RKO (cell line): ENCODE results near the gene PI4KA.

Experiments used
- DNase-seq: peaks from one replicate; pipeline ENCODE4 v3.0.0-alpha.2; 2016; ENCODE audit warnings: low spot score

The PI4KA gene

DNA sequence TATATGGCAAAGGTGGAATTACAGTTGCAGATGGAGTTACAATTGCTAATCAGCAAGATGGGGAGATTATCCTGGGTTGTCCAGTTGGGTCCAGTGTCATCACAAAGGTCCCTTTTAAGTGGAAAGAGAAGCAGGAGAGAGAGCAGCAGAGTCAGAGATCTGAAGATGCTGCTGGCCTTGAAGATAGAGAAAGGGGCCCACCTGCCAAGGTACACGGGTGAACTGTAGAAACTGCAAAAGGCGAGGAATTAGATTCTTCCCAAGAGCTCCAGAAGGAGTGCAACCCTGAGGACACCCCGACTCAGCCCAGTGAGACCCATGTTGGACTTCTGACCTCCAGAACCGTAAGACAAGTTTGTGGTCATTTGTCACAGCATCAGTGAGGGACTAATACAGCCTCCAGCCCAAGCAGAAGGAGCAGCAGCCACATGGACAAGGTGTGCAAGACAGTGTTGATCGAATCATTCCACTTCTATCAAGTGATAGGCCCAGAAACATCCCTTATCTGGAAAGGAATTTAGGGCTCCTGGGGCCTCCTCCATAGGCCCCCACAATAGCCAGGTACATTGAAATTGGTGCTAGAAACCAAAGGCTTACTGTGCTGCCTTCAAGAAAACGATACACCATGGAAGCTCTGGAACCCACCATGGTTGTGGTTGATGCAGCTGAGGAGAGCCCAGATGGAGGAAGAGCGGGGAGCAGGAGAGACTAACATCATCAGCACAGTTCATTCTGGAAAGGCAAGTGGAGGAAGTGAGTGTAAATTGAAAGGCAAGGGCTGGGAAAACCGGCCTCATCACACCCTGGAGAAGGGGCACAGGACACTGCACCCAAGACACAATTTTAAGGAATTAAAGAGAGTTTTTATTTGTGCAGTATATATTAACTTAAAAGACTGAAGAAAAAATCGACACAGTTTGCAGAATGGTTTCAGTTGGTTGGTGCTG lies 23.5 kb upstream of the PI4KA start:
- no peak for DNase-seq

DNA sequence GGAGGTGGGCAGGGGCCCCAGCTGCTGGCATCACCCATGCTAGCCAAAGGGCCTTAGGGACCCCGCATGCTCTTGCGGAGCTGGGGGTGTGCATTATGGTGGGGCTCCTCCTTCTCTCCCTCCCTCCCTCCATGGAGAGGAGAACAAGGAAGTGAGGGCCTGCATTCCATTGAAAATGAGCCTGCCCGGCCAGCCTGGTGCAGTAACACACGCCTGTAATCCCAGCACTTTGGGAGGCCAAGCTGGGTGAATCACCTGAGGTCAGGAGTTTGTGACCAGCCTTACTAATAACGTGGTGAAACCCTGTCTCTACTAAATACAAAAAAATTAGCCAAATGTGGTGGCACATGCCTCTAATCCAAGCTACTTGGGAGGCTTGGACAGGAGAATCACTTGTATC lies 22.6 kb upstream of the PI4KA start:
- no peak for DNase-seq

DNA sequence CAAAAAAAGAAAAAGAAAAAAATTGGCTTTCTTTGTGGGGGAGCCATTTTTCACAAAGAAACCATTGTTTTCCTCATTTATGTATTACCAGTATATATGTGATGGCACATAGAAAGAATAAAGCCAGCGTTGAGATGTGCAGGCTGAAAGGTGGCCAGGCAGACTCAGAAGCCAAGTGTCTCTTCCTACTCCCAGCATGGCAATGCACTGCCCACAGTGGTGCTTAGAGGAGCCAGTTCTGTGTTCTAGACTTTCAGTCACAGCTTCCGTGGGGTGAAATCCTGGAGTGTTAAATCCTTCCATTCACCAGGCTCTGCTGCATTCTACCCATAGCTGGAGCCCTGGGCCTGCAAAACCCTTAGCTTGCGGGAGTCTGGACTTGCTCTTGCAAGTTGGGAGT lies 19.1 kb upstream of the PI4KA start:
- DNase-seq, result no peak

DNA sequence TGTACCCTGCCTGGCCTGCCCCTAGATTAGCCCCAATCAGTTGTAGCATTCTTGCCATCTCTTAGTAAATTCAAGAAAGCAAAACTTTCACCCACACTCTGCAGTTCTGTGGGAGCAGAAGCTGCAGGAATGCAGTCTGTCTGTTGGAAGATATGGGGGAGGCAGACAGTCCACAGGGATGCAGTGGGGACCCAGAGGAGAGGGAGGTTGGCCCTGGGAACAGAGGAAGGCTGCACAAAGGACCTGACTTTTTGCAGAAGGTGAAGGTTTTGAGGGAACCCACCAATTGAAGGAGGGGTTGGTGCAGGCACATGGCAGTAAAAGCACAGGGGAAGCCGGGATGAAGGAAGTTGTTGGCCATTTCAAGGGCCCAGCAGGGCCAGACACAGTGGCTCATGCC lies 16.7 kb upstream of the PI4KA start:
- DNase-seq, result no peak

DNA sequence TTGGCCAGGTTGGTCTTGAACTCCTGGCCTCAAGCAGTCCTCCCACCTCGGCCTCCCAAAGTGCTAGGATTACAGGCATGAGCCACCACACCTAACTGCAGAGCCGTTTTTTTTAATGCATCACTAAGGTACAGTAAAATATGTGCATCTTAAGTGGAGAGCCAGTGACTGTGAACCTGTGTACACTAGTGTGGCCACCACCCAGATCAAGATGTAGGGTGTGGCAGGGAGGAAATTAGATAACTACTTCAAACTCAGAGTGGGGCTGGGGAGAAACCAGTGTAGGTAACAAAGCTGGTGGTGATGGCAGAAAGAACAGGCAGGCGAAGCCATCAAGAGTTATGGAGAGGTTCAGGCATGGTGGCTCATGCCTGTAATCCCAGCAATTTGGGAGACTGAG lies 14.6 kb upstream of the PI4KA start:
- DNase-seq, result no peak

DNA sequence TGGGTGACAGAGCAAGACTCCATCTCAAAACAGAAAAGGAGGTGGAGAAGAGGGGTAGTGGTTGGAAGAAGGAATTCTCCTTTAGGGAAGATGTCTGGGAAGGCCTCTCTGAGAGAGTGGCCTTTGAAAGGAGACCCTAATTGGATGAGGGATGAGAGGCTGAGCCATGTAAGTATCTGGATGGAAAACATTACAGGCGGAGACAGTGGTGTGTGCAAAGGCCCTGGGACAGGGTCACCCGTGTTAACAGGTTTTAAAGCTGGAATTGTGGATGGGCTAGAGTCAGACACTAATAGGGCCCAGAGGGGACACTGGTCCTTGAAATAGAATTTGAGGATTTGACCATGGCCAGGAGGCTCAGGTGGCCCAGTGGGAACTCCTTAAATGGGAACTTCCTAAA lies 10.6 kb upstream of the PI4KA start:
- no peak for DNase-seq

DNA sequence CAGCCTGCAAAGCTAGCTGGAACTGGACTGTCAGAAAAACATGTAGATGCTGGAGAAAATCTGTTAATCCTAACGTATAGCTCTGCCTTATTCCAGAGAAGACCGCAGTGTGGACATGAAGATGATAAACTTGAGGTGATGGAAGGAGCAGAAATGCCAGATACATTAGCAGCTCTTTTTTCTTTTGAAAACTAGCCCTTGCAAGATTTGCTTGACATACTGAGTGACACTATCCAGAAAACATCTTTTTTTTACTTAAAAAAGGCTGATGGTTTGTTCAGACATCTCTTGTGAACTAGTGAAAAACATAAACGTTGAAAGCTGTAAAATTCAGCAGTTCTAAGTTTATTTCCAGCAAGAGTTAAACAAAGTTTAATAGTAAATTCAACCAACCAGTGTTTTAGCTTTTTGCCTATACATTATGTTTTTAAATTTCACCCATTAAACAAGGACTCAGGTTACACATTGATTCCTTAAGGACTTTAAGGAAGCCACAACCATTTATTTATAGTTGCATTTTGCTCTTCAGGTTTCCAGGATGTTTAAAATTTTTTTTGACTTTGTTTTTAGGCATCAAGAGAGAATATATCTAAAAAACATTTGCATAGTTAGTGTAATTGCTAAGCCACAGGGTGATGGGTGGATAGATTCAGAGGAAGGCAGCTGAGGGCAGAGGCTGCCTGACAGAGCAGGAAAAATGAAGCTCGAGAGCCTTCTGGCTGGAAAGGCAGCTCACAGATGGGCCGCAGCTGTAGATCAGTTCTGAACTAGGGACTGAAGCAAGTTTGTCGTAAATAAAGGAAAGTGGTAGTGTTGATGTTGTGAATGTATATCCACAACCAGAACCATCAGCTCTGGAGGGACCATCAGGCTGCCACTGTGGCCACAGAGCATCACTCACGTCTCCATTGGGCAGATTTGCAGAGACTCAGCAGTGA lies 9.7 kb upstream of the PI4KA start:
- no peak for DNase-seq

DNA sequence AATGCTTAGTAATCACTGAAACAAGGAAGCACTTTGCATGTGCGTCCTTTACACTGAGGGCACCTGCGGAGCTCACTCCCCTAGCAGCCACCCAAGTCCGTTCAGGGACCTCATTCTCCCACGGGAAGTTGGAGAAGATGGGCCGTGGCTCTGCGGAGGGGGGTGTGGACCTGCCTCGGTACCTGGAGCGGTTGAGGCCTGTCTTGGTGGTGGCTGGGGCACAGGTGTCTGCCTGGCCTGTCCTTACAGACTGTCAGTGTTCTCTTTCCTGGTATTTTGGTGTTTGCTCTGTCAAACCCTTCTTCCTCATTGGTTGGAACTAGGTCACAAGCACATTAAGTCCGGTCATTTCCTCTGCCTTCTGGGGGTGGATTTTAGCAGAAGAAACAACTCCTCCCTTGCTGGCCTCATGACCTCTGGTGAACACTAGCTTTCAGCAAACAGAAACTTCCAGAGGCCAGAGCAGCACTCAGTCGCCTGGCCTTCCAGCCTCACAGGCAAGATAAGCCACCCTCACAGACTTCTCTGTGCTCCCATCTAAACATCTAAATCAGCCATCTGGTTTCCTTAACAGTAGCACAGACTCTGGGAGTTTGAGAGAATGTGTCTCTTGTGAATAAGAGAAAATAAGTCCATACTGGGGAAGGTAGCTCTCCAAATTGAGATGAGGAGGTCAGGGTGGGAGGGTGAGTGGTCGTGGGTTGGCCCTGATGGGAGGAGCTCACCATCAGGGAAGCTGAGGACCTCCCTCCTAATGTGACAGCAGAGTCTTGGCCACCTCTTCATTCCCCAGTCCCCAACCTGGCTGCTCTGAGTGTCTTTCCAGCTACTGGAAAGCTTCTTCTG lies 8.8 kb upstream of the PI4KA start:
- no peak for DNase-seq

DNA sequence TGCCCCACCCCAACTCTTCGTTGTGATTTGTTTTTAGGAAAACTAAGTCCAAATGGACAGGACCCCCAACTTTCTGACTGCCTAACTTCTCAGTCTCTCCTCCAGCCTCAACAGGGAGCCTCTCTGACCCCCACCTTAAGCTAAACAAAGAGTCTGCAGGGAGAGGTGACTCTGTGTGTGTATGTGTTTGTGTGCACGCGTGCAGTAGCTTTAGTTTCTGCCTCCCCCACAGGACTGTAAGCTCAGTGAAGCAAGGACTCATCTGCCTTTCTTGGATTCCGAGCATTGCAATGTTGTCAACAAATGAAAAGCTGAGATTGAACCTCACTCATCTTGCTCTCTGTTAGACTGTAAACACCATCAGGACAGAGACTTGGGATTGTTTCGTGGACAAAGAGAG lies 8.1 kb upstream of the PI4KA start:
- no peak for DNase-seq

DNA sequence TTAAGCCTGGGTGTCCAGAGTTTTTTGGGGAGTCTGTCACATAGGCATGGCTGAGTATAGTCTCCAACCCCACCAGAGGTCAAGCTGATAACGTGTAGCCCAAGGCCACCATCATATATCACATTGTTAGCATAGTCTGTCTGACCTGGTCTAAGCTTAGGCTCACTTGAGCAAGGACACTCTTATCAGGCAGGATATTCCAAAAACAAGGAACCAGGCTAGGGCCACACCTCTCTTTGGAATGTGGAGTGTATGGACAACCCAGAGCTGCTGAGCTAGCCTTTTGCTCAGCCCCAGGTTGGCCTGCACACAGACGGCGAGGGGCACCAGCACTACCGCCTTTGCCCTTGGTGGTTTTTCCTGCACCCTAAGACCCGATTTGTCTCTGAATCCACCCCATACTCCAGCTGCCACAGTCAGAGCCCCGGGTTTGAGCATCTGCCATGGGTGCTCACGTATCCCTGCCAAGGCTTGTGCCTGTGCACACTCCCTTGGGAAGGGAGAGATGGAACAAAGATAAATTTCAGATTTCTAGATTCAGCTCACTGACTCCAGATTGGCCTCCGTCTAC lies 7.3 kb upstream of the PI4KA start:
- no peak for DNase-seq

DNA sequence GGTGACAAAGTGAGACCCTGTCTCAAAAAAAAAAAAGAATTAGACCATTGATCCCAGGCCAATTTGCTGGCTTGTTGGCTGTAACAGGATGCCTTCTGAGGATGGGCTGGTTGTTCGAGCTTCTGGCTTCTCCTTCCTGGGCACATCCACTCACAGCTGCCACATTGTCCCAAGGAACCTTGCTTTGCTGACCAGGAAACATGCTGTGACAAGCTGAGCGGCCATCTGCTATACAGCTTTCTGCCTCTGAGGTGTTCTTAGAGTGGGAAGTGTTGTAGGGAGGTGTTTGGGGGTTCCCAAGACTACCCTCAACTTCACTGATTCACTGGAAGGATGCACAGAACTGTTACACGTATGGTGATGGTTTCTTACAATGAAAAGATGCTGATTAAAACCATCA lies 6.7 kb upstream of the PI4KA start:
- DNase-seq, result no peak

DNA sequence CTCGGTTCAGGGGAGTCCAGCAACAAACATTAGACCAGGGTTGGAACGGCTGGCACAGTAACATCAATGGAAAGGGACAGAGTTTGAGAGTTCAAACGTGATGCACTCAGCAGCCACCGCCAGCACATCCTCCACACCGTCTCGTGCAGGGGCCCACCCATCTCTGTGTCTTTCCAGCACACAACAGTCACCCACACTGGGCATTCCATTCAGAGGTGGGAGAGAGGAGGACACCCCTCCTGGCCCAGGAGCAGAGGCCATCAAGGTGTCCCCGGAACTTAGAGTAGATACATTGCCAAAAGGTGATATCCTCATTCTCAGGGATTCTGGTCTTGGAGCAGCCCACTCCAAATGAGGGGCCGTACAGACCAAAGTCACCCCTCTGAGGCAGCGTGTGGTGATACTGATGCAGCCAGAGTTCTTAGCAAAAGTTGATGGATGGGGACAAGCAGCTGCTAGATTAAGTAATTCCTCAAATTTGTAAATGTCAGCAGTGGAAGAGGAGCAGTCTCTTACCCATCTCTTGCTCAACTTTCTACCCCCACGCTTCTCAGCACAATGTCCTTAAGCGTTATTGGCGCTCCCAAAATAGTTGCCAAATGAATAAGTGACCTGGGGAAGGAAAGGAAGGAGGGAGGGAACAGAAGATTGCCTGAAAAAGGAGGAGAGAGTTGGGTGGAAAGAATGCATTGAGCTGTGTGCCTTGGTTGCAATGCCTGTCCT lies 5.7 kb upstream of the PI4KA start:
- no peak for DNase-seq

DNA sequence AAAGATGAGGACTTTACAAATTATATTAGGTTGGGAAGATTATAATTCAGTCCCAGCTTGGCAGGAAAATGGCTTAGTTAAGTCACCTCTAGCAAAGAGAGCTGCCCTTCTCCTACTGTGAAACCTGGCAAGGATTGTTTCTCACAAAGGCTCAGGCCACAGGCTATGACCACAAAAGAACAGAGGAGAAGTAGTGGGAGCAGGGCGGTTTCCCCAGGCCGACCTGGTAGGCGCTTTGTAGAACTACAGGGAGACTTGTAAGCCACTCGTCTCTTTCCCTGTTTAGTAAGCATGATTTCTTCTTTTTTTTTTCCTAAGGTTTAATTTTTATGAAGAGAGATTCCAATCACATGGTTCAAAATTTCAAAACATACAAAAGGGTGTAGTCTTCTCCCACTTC lies 4.8 kb upstream of the PI4KA start:
- no peak for DNase-seq

DNA sequence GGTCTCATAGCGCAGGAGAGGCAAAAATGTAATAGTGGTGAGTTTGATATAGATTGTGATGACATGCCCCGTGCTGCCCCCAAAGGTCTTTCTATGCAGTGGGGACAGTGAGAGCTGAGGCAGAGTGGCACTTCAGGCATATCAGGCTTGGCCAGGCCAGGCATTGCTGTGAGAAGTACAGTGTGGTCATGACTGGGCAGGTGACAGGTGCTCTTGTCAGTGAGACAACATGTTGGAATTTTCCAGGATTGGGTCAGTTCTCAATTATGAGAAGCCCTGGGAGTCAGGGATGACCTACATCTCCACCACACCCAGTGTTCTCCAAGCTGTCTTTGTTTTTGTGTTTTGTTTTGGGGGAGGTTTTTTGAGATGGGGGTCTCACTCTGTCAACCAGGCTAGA lies 3.9 kb upstream of the PI4KA start:
- DNase-seq, result no peak

DNA sequence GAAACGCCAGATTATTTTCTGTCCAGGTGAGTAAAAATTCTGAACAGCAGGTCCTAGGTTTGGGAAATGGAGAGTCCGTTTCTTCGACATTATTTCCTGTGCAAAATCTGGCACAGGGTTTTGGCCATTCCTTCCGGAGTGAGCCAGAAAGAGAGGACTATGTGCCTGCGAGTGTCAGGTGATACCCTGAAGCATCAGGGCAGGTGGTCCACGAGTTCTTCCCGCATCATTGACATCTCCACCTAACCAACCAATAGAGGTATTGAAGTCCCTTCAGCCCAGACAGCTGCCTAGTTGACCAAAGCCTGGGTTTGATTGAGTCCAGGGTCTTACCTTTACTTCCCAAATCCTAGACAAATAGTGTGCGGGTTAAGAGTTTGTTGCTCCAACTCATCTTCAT lies 1.0 kb upstream of the PI4KA start:
- DNase-seq, result no peak

DNA sequence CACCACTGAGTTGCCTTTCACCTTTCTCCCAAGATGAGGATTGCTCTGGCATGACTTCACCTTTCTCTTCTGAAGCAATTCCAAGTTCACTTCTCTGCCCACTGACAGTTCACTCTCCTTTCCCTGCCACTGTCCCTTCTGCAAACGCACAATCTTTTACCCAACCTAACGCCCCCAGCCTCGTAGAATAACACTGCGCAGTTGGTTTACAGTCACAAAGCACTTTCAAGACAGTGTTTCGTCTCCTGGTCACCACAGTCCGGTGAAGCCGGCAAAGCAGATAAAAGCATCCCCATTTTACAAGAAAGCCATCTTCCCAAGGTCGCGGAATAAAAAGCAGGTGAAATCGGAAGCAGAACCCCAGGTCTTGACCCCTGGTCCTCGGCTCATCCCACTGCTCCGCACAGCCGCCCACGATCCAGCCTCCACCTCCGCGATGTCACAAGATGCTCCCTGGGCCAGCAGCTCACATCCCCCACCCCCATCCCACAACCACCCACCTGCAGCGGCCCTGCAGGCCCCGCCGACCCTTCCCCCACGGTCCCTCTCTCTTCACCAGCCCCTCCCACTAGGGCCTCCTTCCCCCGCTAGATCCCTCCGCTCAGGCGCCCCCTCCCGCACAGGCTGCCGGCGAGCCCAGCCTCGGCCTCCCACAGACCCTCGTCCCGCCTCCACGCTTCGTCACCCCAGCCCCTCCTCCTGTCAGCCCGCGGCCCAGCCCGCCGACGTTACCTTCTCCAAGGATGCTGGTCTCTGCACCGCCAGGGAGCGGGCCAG lies 585 bp downstream of the PI4KA start:
- DNase-seq, result peak; percentile 80

DNA sequence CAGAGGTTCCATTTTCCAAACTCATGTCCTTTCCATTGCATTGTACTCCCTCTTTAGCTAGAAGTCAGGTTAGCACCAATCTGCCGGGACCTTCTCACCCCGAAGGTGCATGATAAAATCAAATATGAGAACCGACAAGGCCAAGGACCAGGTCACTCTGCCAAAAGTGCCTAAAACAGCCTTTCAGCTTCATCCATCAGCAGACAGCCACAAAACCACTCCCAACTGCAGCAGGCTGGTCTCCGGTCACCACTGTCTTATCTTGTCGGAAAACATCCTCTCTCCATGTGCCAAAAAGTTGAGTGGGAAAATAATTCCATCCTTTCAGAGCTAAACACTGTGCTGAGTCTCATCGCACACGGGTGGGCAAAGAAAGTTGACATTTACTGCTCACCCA lies 1.4 kb downstream of the PI4KA start:
- no peak for DNase-seq

DNA sequence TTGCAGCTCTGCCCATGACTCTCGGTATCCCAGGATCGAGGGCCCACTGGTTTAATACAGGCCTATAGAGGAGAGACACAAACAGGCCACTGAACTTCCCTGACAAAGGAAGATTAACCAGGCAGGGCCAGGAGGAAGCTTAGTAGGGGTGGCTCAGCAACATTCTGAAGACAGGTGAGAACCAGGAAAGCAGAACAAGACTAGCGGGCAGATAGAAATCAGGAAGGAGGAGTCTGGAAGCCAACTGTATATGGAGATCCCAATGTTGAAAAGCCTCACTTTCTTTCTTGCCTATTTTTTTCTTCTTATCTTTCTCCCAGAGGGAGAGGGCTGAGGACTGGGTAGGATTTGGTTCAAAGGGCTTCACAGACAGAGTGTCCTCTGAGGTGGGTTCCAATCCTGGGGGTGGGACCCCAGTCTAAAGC lies 5.4 kb downstream of the PI4KA start:
- no peak for DNase-seq

DNA sequence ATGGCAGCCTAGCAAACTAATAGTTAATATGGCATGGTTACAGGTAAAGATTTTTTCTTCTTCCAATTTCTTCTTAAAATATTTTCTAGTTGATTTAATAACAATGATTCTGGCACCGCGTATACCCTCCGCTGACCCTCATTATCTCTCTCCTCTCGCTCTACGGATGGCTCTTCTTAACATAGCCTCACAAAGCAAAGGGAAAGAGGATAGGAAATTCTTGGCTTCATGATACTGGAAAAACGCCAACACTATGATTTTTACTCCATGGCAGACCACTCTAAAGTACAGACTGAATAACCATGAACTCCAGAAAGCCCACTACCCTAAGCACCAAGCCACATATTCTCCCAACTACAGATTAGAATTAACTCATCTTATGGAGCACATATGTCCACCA lies 6.1 kb downstream of the PI4KA start:
- no peak for DNase-seq

DNA sequence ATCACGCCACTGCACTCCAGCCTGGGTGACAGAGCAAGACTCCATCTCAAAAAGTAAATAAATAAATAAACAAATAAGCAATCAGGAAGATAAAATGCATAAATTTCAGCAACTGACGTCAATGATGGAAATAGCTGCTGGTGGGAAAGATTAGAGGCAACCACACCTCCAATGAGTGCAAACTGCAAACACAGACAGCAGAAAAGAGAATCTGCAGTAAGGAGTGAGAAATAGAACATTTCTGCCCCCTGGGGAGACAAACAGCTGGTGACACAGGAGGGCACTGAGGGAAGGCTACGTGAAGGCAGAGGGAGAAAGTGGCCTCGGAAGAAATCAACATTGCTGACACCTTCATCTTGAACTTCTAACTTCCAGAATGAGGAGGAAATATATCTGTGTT lies 6.5 kb downstream of the PI4KA start:
- no peak for DNase-seq
